Inferior parietal cortex (tissue), 1 donor: ENCODE data around the gene MFF.
"Not testable (repeated sequence)": the region's sequence is repeated elsewhere in the genome, so short reads cannot be mapped to it uniquely, and the experiment has no call there.

Experiments
- DNase-seq: peaks from one replicate; pipeline ENCODE4 v3.0.0-alpha.2; 2016; ENCODE audit errors: extremely low spot score

Gene MFF

GRCh38 chr2:227335713-227336112 is 10.7 kb downstream of the MFF start:
- no peak for DNase-seq

GRCh38 chr2:227337442-227337841 is 12.4 kb downstream of the MFF start:
- no peak for DNase-seq

- DNase-seq: no peak
Measured at GRCh38 chr2:227339098-227339599, 14.1 kb downstream of the MFF start.

GRCh38 chr2:227340106-227340505 is 15.1 kb downstream of the MFF start:
- peak; percentile 57 for DNase-seq

GRCh38 chr2:227341553-227341952 is 16.5 kb downstream of the MFF start:
- DNase-seq: no peak

GRCh38 chr2:227344231-227344630 is 19.2 kb downstream of the MFF start:
- no peak for DNase-seq

GRCh38 chr2:227347117-227347516 is 22.1 kb downstream of the MFF start:
- no peak for DNase-seq

GRCh38 chr2:227348324-227348723 is 23.3 kb downstream of the MFF start:
- no peak for DNase-seq

GRCh38 chr2:227349989-227350612 is 25.1 kb downstream of the MFF start:
- DNase-seq: no peak

GRCh38 chr2:227351639-227352038 is 26.6 kb downstream of the MFF start:
- DNase-seq: no peak

GRCh38 chr2:227360351-227360750 is 35.3 kb downstream of the MFF start:
- DNase-seq: no peak

GRCh38 chr2:227363756-227364155 is 38.7 kb downstream of the MFF start:
- no peak for DNase-seq

GRCh38 chr2:227364585-227365263 is 39.7 kb downstream of the MFF start:
- DNase-seq: not testable (repeated sequence)

GRCh38 chr2:227365833-227366232 is 40.8 kb downstream of the MFF start:
- no peak for DNase-seq

GRCh38 chr2:227366769-227367426 is 41.8 kb downstream of the MFF start:
- no peak for DNase-seq

GRCh38 chr2:227367427-227367795 is 42.4 kb downstream of the MFF start:
- no peak for DNase-seq

- DNase-seq: no peak
Measured at GRCh38 chr2:227368574-227368973, 43.5 kb downstream of the MFF start.

- no peak for DNase-seq
Measured at GRCh38 chr2:227370092-227370491, 45.0 kb downstream of the MFF start.

GRCh38 chr2:227370791-227371312 is 45.8 kb downstream of the MFF start:
- DNase-seq: no peak

- DNase-seq: no peak
Measured at GRCh38 chr2:227373389-227373788, 48.3 kb downstream of the MFF start.

- DNase-seq: no peak
Measured at GRCh38 chr2:227374158-227374557, 49.1 kb downstream of the MFF start.

- no peak for DNase-seq
Measured at GRCh38 chr2:227376656-227377396, 51.8 kb downstream of the MFF start.
